Activated T-helper 9 cell treated with anti-CD3 and anti-CD28 coated beads, Interleukin-2, amount 50 U/mL, for 16 hours (primary cell): ENCODE results near the gene NRCAM.

ENCODE experiments used
- DNase-seq: peaks from one replicate; pipeline ENCODE4 v3.0.0-alpha.2; 2020; ENCODE audit warnings: low read depth

NRCAM gene

GRCh38 chr7:108202743-108203142 is 253.5 kb downstream of the NRCAM start:
- no peak for DNase-seq

DNA sequence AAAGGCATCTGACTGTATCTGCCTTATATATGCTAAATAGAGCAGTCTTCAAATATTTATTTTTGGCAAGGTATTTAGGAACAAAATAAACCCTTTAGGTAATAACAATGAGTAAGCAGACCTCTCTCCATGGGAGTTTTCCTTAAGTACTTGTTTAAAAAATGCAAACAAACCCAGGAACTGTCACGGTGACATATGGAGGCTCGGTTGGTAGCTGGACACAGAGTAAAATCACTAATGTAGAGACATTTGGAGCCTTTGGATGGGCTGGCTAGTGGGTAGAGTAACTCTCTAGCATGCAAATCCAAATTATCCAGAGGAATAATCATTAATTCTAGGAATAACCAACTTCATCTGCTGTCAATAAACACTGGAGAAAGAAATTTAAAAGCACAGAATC is 254.5 kb downstream of the NRCAM start:
- no peak for DNase-seq

DNA sequence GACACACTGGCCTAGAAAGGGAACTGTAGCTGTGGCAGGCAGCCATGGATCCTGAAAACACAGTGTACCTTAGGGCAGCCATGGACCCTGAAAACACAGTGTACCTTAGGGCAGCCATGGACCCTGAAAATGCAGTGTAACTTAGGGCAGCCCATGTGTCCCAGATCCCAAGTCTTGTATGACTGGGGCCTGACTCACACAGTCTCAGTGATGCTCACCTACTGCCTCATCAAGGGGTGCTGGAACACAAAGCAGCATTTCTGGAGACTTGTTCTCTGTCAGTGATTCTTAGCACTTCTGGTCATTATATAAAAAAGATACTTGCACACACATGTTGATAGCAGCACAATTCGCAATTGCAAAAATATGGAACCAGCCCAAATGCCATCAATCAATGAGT is 255.9 kb downstream of the NRCAM start:
- DNase-seq = no peak

DNA sequence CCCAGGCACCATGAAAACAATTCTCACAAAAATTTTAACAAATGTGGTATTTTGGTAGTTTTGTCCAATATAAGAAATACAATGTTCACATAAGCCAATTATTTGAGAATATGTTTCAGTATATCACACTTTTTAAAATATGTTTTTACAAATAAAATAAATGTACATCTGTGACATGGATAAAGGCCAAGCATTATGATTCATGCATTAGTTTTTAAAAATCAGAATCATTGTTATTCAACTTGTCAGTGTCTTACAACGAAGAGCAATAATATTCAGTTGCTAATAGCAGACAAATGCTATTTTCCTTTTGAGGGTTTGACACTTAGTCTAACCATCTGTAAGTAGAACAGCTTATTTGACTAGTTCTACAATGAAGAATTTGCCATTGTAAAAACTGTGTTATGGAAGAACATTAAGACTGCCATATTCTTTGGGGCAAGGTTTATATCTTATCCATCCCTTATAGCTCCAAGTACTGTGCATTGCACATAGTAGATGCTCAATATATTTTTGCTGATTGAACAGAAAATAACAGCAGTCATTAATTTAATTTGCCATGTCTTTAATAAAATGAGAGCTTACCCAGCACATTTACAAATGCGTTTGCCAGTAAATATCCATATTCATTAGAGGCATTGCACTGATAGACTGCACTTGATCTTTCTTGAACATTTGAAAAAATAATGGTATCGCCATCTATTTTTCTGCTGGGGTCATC is 258.7 kb downstream of the NRCAM start:
- no peak for DNase-seq

DNA sequence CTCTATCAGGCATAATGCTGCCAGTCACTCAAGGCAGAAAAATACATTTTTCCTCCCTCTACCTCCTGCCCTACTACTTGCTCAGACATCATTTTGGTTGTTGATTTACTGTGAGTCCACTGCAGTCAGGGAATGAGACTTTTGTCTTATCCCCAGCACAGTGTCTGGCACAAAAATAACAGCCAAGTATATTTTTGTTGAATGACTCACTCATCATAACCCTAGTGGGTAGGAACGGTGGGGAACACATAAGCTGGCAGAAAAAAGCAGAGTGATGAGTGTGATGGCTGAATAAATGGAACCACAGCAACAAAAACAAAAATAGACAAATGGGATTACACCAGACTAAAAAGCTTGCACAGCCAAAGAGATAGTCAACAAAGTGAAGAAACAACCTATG is 260.2 kb downstream of the NRCAM start:
- no peak for DNase-seq

- DNase-seq = no peak
These were observed 262.4 kb downstream of the NRCAM start for GRCh38 chr7:108193594-108194498.

DNA sequence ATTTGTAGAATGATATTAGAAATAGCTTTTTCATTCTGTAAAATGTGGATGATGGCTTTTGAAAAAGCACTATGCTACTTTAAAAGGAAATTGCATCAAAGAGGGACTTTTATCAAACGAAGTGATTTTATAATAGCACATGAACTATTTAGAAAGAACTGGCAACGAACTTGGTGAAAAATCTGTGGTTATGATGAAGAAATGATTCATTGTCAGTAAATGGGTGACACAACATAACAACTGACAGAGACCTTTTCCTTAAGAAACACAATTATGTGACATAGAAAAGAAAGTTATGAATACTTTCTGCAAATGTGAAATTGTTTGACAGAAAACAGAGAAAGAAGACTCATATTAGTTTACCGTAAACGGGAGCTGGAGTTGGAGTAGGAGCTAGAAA is 265.3 kb downstream of the NRCAM start:
- DNase-seq = no peak

DNA sequence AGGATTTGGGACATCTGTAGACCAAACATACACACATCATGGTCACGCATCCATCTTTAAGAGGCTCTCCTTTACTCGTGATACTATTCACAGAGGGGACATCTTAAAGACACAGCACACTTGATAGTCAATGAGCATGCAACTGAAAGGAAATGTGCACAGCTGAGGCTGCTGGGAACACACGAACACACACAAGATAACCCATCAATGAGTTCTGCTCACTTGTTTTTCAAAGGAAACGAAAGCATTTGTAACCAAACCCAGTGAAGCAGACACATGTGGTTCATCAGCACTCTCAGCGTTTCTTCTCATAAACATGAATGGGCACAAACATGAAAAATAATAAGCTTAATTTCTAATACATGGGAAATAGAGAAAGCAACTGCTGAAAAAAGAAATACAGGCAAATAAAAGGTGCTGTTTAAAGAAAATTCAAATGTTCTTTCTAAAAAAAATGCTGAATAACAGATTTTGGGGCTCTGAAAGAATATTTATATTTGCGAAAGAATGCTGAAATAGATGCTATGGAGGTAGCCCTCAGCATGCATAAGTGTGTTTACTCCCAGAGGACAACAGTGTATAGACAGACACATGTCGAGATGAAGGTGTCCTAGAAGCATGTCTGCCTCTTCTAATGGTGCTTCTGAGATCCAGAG is 266.4 kb downstream of the NRCAM start:
- DNase-seq = no peak

GRCh38 chr7:108188724-108189123 is 267.5 kb downstream of the NRCAM start:
- no peak for DNase-seq

- no peak for DNase-seq
These were observed 274.9 kb downstream of the NRCAM start for GRCh38 chr7:108181073-108181985.

DNA sequence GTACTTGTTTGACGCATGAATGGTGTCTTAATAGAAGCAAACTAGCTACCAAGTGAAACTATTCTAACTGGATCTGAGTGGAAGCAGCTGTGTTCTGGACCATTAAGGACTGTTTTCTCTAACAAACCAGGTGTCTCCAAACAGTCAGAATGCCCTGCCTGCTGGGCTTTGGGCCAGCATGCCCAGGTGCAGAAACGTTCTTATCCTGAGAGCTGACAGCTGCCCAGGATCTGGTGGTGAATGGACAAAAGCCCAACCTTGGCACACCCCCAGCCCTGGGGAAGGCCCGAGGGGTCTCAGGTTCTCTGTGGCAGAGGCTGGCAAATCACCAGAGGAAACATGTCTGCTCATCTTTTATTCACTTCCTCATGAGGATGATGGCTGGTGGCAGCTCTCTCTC is 277.8 kb downstream of the NRCAM start:
- no peak for DNase-seq

GRCh38 chr7:108171164-108171563 is 285.1 kb downstream of the NRCAM start:
- no peak for DNase-seq

GRCh38 chr7:108170251-108170650 is 286.0 kb downstream of the NRCAM start:
- no peak for DNase-seq

DNA sequence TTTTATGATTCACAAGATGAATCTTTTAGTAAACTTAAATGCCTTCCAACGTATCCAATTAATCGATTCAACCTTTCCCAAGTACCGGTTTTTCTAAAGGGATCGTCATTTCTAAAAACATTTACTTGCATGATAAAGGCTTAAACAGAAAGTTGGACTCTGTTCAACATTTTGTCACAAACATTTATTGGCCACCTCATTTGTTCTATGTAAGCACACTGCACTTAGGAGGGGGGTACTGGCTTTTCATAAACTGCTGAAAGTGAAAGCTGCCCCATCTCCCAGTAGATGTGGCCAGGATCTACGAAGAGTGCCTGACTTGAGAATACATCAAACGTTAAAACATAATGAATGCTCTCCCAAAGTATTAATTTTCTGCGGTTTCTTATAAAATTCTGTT is 288.8 kb downstream of the NRCAM start:
- DNase-seq = no peak

DNA sequence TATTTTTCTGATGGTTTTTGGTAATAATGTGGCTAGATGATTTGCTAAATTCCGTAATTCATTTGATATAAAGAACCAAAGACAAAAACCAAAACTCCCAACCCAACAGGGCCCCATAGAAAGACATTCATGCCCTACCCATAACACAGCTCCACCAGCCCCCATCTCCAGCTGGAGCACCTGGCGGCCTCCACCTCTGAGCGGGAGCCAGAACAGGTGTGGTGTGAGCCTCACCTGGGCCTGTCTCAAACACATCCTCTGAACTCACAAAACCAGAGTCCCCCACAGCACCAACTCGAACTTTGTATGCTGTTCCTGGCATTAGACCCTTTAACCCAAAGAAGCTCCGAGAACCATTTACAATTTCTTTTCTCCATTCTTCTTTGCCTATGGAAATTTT is 289.5 kb downstream of the NRCAM start:
- DNase-seq = no peak

DNA sequence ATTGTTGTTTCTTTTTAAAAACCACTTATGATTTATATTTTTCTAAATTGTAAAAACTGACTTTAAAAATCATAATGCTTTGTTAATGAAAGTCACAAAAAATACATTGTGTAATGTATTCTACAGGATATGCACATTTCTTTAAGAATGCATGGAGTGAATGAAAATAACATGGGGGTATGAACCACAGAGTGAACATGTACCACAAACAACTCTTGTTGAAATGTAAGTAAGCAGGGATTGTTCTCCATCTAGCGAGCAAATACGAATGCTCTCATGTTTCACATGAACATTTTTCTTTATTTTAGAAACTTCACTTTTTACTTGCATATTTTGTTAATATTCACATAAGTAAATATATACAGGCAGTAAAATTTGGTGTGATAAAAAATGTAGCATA is 290.5 kb downstream of the NRCAM start:
- no peak for DNase-seq

DNA sequence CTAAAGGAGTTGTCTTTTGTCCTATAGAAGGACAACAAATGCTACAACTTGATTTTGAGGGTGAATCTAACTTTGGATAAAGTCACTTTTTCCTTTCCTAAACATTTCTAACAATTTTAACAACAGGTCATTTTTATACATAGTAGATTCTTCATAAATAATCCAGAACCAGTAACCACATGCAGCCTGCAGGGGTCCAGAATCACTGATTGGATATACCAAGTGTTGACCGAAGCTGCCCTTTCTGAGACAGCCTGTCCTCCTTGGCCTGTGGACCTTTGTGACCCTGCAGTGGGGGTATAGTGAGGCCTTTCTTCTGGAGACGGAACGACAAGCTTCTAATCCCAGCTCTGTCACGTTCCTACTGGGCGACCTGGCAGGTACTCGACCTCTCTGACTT is 291.3 kb downstream of the NRCAM start:
- DNase-seq = no peak

DNA sequence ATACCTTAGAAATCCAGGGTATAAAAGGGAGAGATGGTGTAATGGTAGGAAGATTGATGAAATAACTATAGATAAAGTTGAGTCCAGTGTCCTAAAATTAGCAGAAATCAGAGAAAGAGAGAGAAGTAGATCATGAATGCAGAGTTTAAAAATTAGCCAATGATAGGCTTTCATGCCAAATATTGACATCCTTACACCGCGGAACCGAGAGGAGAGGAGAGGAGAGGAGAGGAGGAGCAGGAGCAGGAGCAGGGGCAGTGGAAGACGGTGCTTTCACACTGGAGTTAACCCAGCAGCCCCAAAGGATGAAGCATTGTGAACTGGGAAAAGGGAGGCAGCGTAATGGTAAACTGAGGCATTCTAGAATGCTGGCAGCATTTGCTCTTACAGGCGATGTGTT is 291.9 kb downstream of the NRCAM start:
- DNase-seq = no peak

GRCh38 chr7:108158776-108159175 is 297.5 kb downstream of the NRCAM start:
- DNase-seq = no peak

DNA sequence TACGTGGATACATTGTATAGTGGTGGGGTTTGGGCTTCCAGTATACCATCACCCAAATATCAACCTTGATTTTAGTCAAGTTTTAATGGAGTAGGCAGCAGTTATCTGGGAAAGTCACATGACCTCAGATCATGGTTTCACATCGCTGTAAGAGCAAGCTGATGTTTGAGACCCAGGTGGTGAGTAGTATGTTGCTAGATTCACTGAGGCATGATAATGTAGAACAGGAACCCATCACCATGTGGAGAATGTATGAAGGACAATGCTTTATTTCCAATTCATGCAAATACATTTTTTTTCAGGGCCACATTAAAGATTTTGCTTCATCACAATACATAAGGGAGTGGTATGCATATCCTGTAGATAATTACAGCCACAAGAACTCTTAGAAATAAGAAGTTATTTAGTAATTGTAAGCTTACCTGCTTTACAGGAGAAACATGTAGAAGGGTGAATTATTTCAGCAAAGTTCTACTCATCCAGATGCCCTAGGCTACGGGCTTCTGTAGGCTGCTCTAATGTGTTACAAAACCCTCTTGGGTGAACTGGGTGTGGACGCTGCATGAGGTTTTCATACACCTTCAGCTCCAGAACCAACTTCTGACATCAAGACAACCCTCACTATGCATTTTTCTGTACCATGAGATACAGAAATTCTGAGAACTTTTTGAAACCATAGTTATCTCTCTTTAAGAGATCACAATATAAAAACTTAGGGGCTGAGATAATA is 298.5 kb downstream of the NRCAM start:
- DNase-seq = no peak

- DNase-seq = no peak
These were observed 299.2 kb downstream of the NRCAM start for GRCh38 chr7:108156897-108157605.
